Pulmonary artery endothelial cell (primary cell): ENCODE measurements around the gene FGFR4. TPM values are rescaled to one million over a fixed set of nuclear protein-coding genes. Genes with fewer than 3 reads are reported as not detected.
A peak's percentile ranks its signal among the peaks of the same experiment; 100 is the strongest.

Source experiments
- DNase-seq: peaks from one replicate; pipeline ENCODE4 v3.0.0-alpha.2; 2011; ENCODE audit warnings: low read depth, low spot score
- total RNA-seq: library from RNA; depleted of rRNA; stranded (reverse); fragments of >200 nt; gene quantifications from 2 replicates; pipeline ENCODE4 v1.2.3, GENCODE V29; 2014

The FGFR4 gene
- total RNA-seq, 1 donor from 2014 or later, result 0.86 TPM

DNA sequence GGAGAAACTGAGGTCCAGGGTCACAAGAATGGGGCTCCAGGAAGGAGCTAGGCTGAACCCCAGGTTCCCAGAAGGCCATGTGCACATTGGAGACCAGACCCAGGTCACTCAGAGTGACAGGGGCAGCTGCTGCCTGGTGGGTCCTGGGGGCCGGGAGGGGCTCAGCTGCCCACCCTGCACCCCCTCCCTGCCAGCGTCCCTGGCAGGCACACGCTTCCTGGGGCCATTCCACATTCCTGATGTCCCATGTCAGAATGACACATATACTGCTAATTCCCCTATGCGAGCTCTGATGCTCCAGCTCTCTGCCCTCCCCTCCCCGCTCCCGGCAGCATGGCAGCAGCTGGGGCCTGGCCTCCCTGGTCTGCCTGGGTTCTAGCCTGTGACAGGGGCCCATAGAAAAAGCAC is 14.0 kb downstream of the FGFR4 start:
- DNase-seq, result no peak

DNA sequence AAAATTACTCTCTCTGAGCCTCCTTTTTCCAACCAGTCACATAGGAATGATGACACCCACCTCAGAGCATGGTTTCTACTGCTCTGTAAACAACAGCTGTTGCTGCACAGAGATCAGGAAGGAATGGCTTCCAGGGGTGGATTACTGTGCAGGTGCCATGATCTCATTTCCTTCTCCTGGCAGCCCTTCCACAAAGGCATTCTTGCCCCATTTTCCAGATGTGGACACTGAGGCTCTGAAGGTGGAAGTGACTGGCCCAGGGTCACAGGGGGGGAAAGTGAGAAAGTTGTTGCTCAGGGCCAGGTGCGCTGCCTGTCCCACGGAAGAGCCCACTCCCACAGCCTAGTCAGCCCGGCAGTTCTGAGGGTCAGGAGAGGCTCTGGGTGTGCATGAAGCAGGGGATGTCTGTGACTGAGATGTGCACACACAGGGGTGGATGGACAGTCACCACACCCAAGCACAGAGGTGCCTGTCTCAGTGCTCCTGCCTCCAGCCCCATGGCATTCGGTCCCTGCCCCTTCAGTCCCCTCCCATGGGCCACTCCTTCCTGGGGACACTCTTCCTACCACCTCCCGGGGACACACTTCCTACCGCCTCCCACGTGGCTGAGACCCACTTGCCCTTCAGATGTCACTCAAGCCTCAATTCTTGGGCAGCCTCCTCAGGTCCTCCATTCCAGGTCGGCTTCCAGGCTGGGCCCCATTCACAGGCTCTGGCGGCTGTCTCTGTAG is 17.0 kb downstream of the FGFR4 start:
- no peak for DNase-seq

DNA sequence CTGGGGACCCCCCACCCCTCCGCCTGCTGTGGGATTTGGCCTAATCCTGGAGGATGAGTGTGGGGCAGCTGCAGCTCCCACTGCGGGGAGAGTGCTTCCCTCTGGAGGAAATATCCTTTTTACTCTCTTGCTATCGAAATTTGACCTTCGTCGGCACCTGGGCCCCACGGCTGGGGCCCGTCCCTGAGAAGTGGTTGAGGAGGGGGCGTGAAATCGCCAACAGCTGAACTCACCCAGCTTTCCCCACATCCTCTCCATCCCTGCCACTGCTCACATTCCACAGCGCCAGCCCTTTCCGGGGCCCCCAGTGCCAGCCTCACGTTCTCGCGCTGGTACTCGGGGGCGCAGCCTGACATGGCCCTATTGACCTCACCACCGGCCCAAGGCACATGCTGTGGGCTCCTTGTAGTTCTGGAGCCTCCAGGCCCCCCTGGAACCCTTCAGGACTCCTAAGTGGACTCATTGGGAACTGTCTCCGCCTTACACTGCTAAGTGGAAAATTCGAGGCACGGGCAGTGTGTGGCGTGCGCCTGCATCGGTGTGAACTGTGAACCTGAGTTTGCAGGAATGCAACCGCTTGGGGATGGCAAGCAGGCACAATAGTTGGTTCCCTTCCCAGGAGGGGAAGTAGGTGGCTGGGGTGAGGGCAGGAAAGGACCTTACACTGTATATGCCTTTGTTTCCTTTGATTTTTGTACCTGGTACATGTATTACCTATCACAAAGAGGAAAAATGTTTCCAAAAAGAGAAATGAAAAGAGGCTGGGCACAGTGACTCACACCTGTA is 19.2 kb downstream of the FGFR4 start:
- no peak for DNase-seq

DNA sequence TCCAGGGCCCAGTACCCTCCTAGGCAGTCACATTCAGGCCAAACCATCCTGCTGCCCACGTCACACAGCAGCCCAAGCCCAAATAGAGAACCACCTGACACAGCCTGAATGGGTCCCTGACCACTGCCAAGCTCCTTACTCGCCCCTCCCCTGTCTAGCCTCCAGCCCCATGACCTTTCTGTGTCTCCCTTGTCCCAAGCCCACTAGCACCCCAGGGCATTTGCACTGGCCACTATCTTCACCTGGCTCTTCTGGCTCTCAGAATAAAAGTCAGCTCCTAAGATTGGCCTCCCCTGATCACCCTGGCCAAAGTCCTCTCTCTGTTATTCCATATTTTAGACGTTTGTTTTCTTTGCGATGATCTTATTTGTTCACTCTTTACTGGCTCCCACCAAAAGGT is 20.4 kb downstream of the FGFR4 start:
- DNase-seq, result no peak

DNA sequence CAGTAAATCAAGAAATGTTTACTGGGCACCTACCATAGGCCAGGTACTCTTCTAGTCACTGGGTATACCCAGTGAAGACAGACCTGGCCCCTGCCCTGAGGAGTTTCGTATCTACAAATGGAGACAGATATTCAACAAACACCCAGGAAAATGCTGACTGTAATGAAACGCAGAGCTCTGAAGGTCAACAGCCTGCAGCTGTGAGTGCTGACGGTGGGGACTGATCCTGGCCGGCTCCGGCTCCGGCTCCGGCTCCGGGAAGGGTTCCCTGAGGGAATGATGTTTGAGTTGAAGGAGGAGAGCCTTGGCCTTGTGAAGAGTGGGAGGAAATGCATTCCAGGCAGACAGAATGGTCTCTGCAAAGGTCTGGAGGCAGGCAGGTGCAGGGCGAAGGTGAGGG is 23.1 kb downstream of the FGFR4 start:
- DNase-seq, result no peak

DNA sequence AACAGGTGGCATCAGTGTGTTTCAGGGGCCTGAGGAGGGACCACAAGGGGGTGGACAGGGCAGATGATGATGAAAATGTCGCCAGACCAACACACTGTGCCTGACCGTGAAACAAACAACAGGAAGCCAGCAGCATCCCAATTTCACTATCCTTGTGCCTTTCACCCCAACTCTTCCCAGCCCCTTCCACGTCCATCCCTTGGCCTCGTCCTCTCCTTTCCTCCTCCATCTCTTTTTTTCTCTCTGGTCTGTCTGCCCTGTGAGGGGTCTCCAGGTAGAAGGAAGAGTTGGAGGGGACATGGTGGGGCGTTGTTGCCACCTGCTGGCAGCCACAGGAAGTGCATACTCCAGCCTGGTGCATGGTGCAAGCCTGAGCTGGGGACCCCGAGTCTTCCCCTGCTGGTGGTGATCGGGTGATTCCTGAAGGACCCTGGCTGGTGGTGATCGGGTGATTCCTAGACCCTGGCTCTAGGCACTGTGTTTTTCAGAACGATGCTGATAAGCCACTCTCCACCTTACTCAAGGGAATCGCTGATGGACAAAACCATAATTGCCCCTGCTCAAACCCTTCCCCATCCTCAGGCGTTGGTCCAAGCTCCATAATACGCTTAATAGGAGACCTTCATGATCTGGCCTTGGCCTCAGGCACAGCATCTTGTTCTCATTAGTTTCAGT is 25.1 kb downstream of the FGFR4 start:
- DNase-seq, result no peak

DNA sequence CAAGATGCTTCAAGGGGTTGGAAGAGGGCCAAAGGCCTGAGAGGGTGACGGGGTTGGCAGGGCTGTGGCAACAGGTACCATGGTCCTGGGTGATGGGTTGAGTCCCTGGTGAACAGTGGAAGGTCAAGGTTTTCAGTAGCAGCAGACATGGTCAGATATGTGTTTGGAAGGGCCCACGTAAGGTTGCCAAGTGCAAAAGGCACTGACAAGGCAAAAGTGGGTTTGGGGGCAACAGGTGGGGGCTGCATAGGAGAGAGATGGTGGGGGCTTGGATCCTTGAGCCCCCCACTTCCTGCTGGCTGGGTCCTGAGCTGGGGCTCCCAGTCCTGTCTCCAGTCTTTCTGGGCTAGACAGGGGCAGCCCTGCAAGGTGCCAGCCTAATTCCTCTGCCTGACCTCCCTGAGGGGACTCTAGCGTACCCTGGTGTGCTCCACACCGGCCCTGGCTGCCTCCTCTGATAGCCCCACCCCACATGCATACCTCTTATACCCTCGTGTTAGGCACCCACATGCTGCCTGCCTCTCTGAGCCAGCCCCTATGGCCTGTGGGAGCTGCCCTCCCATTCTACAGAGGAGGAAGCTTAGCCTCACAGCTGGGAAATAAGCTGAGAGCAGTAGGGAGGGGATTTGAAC is 26.0 kb downstream of the FGFR4 start:
- DNase-seq, result no peak

DNA sequence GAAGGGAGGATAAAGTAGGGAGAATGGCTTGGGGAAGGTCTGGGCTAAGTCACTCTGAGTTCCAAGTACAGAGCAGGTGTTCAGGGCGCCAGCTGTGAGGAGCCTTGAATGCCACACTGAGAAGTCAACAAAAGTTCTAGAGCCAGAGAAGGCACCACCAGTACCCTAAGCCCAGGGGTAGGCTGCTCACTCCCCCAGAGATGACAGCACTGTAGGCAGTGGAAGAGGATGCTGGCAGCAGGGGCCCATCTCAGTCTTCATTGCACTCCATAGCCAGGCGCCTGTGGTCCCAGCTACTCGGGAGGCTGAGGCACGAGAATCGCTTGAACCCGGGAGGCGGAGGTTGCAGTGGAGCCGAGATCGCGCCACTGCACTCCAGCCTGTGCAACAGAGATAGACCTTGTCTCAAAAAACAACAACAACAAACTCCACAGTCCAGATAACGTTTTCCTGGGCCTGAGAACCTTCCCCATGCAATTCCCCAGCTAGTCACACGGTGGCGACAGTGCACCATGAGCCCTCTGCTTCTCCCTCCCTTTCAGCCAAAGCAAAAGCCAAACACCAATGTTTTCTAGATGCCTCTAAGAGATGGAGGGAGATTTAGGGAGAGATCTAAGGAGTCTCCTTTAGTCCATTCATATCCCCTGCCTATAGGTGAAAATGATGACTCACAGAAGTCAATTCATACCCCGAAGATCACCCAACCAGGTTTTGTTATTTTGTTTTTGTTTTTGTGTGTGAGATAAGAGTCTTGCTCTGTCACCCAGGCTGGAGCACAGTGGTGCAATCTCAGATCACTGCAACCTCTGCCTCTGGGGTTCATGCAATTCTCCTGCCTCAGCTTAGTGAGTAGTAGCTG is 27.1 kb downstream of the FGFR4 start:
- peak; percentile 35 for DNase-seq

DNA sequence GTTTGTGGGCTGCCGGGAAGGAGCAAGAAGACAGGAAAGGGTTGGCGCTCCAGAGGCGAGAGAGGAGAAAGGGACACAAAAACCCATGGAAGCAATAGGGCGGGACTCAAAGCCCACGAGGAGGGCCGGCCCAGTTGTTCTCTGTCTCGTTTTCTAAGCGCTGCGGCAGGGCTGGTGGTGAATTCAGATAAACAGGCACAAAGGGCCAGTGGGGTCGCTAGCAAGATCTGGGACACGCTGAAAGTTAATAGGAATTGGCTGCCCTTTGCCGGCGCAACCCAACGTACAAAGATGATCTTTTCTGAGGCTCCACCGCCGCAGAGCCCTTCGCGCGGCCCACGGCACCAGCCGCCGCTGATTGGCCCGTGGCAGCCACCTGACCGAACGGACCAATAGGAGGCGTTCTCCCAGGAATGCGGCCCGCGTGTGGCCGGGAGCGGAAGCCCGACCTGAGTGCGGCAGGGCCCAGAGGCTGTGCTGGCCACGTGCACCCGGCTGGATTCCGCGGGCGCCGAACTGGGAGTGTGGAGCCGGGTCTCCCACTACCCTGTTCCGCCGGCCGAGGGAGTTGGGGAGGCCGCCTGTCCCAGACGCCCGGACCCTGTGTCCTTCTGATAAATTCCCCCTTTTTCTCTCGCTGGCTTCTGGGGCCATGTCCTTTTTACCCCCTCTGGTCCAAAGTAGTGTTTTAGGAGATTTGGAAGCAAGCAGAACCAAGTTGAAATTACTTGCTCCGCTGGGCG is 30.1 kb downstream of the FGFR4 start:
- DNase-seq, result peak; percentile 30

DNA sequence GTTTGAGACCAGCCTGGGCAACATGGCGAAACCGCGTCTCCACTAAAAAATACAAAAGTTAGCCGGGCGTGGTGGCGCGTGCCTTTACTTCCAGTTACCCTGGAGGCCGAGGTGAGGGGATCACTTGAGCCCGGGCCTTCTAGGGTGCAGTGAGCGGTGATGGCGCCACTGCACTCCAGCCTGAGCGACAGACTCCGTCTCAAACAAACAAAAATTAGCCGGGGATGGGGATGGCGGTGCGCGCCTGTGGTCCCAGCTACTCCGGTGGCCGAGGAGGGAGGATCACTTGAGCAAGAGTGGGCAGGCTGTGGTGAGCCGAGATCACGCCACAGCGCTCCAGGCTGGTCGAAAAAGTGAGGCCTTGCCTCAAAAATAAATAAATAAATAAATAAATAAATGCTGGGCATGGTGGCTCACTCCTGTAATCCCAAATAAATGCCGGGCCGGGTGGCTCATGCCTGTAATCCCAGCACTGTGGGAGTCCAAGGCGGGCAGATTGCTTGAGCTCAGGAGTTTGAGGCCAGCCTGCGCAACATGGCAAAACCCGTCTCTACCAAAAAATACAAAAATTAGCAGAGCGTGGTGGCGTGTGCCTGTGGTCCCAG is 30.8 kb downstream of the FGFR4 start:
- DNase-seq, result no peak

DNA sequence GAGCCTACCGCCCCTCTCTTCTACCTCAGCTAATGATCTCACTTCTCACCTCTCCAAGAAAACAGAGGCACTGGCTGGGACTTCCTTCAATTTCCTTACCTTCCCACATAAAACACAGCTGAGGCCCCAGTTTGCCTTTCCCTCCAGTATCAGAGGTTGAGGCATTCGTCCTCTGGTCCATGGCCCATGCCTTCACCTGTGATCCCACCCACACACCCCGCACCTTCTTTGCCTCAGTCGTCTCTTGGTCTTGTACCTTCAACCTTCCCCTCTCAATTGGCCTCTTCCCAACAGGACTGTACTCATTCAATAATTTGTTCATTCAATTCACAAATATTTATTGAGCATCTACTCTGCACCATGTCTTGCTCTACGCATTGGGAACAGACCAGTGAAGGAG is 35.9 kb downstream of the FGFR4 start:
- DNase-seq, result no peak

DNA sequence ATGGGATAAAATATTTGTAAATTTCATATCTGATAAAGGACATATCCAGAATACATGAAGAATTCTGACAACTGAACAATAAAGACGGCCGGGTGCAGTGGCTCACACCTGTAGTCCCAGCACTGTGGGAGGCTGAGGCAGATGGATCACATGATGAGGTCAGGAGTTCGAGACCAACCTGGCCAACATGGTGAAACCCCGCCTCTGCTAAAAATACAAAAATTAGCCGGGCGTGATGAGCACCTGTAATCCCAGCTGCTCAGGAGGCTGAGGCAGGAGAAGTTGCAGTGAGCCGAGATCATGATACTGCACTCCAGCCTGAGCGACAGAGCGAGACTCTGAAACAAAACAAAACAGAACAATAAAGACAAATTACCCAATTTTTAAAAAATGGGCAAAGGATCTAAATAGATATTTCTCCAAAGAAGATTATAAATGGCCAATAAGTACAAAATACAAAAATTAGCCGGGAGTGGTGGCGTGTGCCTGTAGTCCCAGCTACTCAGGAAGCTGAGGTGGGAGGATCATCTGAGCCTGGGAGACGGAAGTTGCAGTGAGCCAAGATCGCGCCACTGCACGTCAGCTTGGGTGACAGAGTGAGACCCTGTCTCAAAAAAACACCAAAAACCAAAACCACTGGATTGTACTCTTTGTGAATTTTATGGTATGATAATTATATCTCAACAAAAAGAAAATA is 37.2 kb downstream of the FGFR4 start:
- DNase-seq, result no peak

DNA sequence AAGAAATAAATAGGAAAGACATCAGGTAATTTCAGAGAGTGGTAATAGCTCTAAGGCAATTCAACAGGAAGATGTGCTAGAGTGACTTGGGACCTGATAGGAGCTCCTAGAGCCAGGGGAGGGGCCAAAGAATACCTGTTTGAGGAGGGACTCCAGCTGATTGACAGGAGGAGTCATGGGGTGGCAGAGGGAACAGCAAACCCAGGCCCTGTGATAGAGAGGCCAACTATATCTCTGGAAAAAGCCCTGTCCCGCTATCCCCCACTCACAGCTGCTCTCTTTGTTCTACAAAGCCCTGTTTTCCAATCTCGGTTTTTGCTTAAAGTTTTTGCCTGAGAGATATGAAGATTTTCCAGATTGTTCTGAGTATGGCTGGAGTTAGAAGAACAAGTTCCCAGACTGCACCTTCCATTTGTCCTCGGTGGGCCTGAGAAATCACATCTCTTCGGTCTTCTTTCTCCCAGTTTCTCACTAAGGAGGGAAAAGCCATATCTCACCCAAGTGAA is 37.8 kb downstream of the FGFR4 start:
- no peak for DNase-seq

DNA sequence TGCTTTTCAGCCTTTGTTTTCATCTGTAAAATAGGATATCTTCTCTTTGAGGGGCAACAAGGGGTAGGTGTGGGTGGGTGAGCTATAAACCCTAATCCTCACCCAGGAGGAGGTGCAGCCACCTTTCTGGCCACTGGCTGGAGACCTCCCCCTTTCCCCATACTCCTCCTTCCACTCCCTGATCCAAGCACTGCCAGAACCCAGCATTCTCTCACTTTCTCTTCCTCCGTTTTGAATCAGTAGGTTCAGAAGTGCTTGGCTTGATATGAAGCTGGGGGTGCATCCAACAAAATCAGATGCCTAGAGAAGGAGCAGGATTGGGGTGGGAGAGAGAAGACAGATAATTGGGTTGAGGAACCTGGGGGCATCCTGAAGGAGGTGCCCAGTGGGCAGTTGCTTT is 40.1 kb downstream of the FGFR4 start:
- no peak for DNase-seq

DNA sequence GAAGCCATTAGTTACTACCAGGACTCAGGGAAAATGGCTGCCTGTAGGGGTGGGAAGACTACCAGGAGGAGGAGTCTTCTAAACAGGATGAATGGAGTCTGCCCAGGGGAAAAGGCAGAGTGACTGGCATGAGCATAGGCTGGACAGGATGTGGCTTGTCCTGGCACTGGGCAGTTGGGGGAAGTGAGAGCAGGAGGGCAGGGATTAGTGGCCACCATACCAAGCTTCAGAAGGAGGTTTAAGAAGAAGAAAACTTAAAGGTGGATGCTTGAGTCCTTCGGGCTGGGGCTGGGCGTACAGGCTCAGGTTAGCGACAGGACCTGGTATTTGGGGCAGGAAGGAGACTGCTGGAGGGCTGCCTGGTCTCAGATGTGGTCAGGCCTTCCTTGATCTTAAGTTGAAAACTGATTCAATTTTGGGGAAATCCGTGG is 41.9 kb downstream of the FGFR4 start:
- no peak for DNase-seq

DNA sequence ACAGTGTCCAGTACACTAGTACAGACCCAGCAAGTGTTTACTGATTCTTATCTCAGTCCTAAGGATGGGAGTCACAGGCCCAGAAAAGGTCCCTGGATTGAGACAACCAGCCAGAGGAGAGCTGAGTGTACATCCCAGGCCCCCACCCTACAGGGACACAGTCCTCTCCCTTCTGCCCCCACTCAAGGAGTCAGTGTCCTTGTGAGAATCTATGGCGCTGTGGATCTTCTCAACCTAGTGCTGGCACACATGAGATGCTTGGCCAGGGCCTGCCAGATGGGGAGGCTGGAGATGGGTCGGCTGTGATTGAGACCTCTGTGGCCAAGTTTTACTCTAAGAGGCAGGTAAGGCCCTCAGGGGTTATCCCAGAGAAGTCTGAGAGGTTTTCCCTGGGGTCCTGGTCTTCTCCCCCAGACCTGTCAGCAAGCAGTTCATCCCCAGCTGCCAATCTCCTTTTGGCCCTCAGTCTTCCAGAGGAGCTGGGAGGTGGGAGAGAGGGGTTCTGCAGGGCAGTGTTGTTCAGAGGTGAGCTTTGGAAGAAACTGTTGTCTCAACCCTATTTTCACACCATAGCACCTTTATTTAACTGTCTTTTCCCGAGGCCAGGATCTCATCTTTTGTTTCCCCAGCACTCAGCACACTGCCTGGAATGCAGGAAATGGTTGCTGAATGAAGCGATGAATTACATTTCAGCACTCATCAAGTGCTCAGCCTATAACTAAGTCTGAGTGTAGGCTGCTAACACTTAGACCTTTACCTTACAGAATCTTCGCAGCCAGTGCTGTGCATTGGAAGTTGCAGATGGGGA is 43.7 kb downstream of the FGFR4 start:
- no peak for DNase-seq

DNA sequence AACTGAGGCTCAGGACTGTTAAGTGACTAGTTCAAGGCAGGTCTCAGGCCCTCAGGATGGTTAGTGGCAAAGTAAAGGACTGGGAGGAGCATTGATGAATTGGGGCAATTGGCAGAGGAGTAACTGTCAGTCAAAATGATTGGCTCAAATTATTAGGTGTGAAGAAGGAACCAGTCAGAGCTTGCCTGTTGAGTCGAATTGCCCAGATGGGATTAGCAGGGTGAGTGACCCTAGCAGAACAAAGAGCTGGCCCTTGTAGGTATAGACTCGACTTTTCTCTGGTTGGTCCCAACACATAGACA is 44.3 kb downstream of the FGFR4 start:
- DNase-seq, result no peak

DNA sequence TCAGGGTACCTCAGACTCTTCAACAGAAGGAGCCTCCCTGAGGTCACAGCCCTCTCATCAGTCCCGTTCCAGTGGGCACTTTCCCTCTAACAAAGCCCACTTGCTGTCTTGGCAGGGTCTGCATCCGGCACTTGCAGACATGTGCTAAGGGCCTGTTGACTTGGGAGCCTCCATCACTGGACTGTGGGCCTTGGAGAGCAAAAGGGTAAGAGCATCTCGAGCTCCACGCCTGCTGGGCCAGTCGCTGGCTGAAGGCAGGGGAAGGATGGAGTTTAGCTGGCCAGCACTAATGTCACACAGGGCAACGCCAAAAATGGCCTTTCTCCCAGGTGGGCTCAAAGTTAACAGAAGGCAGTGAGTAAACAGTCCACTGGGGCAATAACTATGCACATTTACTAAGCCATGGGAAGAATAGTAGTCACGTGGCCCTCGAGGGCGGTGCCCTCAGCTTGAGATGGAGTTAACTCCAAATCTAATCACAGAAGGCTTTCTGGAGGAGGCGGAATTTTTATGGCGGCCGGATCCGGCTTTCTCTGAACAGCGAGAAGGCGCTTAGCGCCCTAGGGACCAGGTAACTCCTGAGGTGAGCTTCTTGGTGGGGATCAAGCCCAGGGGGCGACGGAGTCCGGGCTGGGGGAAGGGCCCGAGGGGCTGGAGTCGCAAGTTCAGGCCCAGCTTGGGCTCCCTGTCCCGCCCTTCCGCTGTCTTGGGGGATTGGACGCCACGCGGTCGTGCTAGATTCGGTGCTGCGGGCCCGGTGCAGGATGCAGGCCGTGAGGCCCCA is 44.8 kb downstream of the FGFR4 start:
- no peak for DNase-seq
